CD8-positive, alpha-beta memory T cell (primary cell): ENCODE measurements around the gene SPATA31E1. TPM values are rescaled to one million over a fixed set of nuclear protein-coding genes. Genes with fewer than 3 reads are reported as not detected.
"Not testable (repeated sequence)": the region's sequence is repeated elsewhere in the genome, so short reads cannot be mapped to it uniquely, and the experiment has no call there.

ENCODE experiments used
- CTCF ChIA-PET: fragments of 350-600 bp; sonication (Branson Sonifier 250); formaldehyde crosslinking; loops from one replicate; lab custom pipeline; 2021; ENCODE audit warnings: antibody characterized with exemption; lab: Charles Lee
- POLR2A ChIA-PET: fragments of 350-600 bp; sonication (Branson Sonifier 250); formaldehyde crosslinking; loops from one replicate; lab custom pipeline; 2021; ENCODE audit warnings: antibody characterized with exemption; lab: Charles Lee
- DNase-seq, 5 donors: peaks; one replicate each; pipeline versions ENCODE4 v3.0.0 to v3.0.0-alpha.2; 2020 to 2022; ENCODE audit warnings: mixed read lengths in 1 of 5
- H3K27ac ChIP-seq: one replicate; pipeline ENCODE4 v1.7.0; 2013; ENCODE audit warnings: low read depth, mild to moderate bottlenecking, low read length, moderate library complexity
- H3K27me3 ChIP-seq: 2 replicates; pipeline ENCODE4 v1.7.0; 2013; ENCODE audit warnings: low read length, mild to moderate bottlenecking; ENCODE audit not compliant: insufficient read depth, poor library complexity, severe bottlenecking
- H3K36me3 ChIP-seq: 2 replicates; pipeline ENCODE4 v1.7.0; 2013; ENCODE audit warnings: mild to moderate bottlenecking, low read length, moderate library complexity; ENCODE audit not compliant: insufficient read depth
- H3K4me1 ChIP-seq: 2 replicates; pipeline ENCODE4 v1.7.0; 2013; ENCODE audit warnings: mild to moderate bottlenecking, low read length, moderate library complexity; ENCODE audit not compliant: insufficient read depth
- H3K4me3 ChIP-seq: 2 replicates; pipeline ENCODE4 v1.7.0; 2013; ENCODE audit warnings: mild to moderate bottlenecking, low read length
- H3K9me3 ChIP-seq: 2 replicates; pipeline ENCODE4 v1.7.0; 2013; ENCODE audit warnings: mild to moderate bottlenecking, low read length
- H3K27ac Mint-ChIP-seq, 8 donors: one replicate each; pipeline ENCODE4 v1.8.0; 2020 to 2021; ENCODE audit warnings: mixed read lengths in 8 of 8, mild to moderate bottlenecking in 6 of 8, inconsistent platforms in 3 of 8, moderate library complexity in 3 of 8
- H3K27me3 Mint-ChIP-seq, 2 donors: one replicate each; pipeline ENCODE4 v1.8.0; 2020 to 2021; ENCODE audit warnings: mixed read lengths in 2 of 2, mild to moderate bottlenecking in 1 of 2, moderate library complexity in 1 of 2
- H3K36me3 Mint-ChIP-seq, 3 donors: one replicate each; pipeline ENCODE4 v1.8.0; 2020 to 2021; ENCODE audit warnings: mixed read lengths in 3 of 3, inconsistent platforms in 1 of 3, mild to moderate bottlenecking in 1 of 3
- H3K4me1 Mint-ChIP-seq, 3 donors: one replicate each; pipeline ENCODE4 v1.8.0; 2020 to 2021; ENCODE audit warnings: mixed read lengths in 3 of 3, inconsistent platforms in 1 of 3, mild to moderate bottlenecking in 1 of 3
- H3K4me3 Mint-ChIP-seq, 7 donors: one replicate each; pipeline ENCODE4 v1.8.0; 2020 to 2021; ENCODE audit warnings: mixed read lengths in 7 of 7, mild to moderate bottlenecking in 6 of 7, moderate library complexity in 4 of 7, inconsistent platforms in 2 of 7
- H3K9me3 Mint-ChIP-seq, 5 donors: one replicate each; pipeline ENCODE4 v1.8.0; 2020 to 2022; ENCODE audit warnings: mixed read lengths in 5 of 5, mild to moderate bottlenecking in 3 of 5, moderate library complexity in 2 of 5, inconsistent platforms in 1 of 5
- polyA plus RNA-seq: library from polyadenylated mRNA; unstranded; fragments of 300-500 nt; fragmentation: Illumina TruSeq; gene quantifications from one replicate; pipeline ENCODE4 v1.2.3, GENCODE V29; 2021
- total RNA-seq, 2 experiments: library from RNA; stranded (reverse); gene quantifications; one replicate each; pipeline ENCODE4 v1.2.3, GENCODE V29; 2021

The SPATA31E1 gene
- total and polyA plus RNA-seq, 3 experiments from 2014 or later: not detected

DNA sequence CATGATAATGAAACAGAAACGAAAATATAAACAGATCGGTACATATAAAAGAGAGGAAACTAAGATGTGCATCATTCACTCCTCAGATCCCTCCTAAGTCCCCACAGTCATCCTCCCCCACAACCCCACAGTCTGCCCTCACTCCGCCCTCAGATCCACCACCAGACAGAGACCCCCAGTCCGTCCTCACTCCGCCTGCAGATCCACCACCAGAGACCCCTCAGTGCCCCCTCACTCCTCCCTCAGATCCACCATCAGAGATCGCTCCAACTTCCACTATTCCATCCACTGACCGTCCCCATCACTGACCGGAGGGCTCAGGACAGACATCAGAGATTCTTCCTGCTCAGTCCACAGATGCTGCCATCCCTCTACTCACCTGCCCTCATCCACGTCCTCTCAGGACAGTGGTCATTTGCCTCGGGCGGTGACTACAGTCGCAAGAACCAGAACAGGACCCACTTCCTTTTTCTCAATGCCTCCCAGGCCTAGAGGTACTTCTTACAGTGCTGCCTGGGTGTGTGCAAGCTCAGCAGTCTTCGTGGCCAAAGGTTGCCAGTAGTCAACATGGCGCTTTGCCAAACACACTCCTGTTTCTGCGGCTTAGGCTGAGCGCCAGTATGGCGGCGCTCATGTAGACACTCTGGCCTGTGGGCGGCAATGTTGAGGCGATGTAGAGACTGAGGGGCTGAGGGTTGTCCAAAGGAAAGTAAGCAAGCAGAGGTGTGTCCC, 26.8 kb downstream of the SPATA31E1 start:
- Histone ChIP-seq H3K36me3 (no peaks in the 10 kb centered on the region), H3K9me3 (no peaks in the 10 kb centered on the region), H3K27me3 (no peaks in the 10 kb centered on the region), H3K4me3 (no peak overlapping the region), H3K27ac (no peak overlapping the region), H3K4me1 (no peaks in the 10 kb centered on the region)
- no peak for DNase-seq
- ChIA-PET POLR2A (no interaction called here), CTCF (no interaction called here)
- Mint-ChIP-seq H3K27ac (no peak overlapping the region), H3K4me1 (no peaks in the 10 kb centered on the region), H3K9me3 (peaks cover 0 to 11% (median 7%) of the 10 kb centered on the region in 5 donors), H3K27me3 (peaks cover 0 to 5% of the 10 kb centered on the region in 2 donors), H3K4me3 (no peak overlapping the region), H3K36me3 (no peaks in the 10 kb centered on the region)

DNA sequence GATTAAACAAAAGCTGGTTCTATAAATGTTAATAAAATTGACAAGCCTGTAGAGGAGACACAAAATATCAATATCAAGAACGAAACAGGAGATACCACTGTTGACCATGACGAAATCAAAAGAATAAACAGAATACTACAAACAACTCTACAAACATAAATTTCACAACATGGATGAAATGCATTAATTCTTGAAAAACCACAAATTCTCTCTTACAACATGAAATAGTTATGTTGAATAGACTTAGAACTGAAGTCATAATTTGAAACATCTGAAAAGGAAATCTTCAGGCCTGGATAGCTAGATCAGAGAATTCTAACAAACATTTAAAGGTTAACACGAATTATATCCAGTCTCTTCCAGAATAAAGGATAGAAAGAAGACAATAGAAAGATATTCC, 28.1 kb downstream of the SPATA31E1 start:
- Mint-ChIP-seq H3K27me3 (peaks cover 0 to 5% of the 10 kb centered on the region in 2 donors), H3K4me3 (no peak overlapping the region), H3K9me3 (peaks cover 0 to 8% (median 2%) of the 10 kb centered on the region in 5 donors), H3K4me1 (no peaks in the 10 kb centered on the region), H3K36me3 (no peaks in the 10 kb centered on the region), H3K27ac (no peak overlapping the region)
- Histone ChIP-seq H3K27ac (no peak overlapping the region), H3K27me3 (no peaks in the 10 kb centered on the region), H3K36me3 (no peaks in the 10 kb centered on the region), H3K4me3 (no peak overlapping the region), H3K4me1 (no peaks in the 10 kb centered on the region), H3K9me3 (no peaks in the 10 kb centered on the region)
- ChIA-PET POLR2A (no interaction called here), CTCF (no interaction called here)
- no peak for DNase-seq

DNA sequence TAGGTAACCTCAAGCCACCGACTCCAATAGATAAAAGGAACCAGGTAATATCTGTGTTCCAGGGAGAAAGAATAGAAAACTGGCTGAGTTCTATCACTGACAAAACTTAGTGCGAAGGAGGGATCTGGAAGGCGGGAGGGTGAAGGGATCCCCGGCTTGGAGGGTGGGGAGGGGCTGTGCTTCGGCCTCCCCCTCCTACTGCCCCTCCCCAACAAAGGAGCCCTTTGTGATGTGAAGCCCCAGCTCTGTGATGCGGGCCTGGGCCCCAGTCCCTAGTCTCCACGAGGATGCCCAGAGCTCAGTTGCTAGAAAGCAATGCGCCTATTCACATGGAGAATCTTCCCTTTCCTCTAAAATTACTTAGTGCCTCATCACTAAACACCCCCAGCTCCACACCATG, 35.0 kb downstream of the SPATA31E1 start, which contains the start of gene SPATA31C1:
SPATA31C1 (plus strand) TSS at position 301 of the 400 bp plus-strand sequence.
- CTCF ChIA-PET: not testable (repeated sequence)

GRCh38 chr9:87919013-87919412, 36.3 kb downstream of the SPATA31E1 start:
- H3K4me3 Mint-ChIP-seq, H3K27ac Mint-ChIP-seq, DNase-seq, H3K9me3 ChIP-seq, H3K36me3 ChIP-seq, H3K4me1 Mint-ChIP-seq, H3K9me3 Mint-ChIP-seq, H3K27me3 Mint-ChIP-seq, H3K27me3 ChIP-seq, H3K27ac ChIP-seq, POLR2A ChIA-PET, H3K36me3 Mint-ChIP-seq, CTCF ChIA-PET, H3K4me3 ChIP-seq, H3K4me1 ChIP-seq: not testable (repeated sequence)

More for the DNA sequence above, 35.0 kb downstream of the SPATA31E1 start, which contains the start of gene SPATA31C1:
- H3K9me3 Mint-ChIP-seq, H3K4me1 ChIP-seq, H3K36me3 Mint-ChIP-seq, H3K27ac Mint-ChIP-seq, H3K4me1 Mint-ChIP-seq, H3K4me3 ChIP-seq, H3K27me3 ChIP-seq, DNase-seq, H3K36me3 ChIP-seq, H3K27ac ChIP-seq, H3K9me3 ChIP-seq, H3K4me3 Mint-ChIP-seq, POLR2A ChIA-PET, H3K27me3 Mint-ChIP-seq: not testable (repeated sequence)

DNA sequence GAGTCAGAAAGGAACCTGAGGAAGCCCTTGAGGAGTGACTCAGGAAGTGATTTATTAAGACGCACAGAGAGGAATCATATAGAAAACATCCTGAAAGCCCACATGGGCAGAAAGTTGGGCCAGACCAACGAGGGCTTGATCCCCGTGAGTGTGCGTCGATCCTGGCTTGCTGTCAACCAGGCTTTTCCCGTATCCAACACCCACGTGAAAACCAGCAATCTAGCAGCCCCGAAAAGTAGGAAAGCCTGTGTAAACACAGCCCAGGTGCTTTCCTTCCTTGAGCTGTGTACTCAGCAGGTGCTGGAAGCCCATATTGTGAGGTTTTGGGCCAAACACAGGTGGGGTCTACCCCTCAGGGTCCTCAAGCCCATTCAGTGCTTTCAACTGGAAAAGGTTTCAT, 38.9 kb downstream of the SPATA31E1 start:
- H3K36me3 Mint-ChIP-seq, CTCF ChIA-PET, H3K27ac Mint-ChIP-seq, H3K27me3 Mint-ChIP-seq, H3K9me3 Mint-ChIP-seq, H3K9me3 ChIP-seq, H3K4me3 ChIP-seq, DNase-seq, H3K4me1 Mint-ChIP-seq, H3K27ac ChIP-seq, H3K36me3 ChIP-seq, H3K27me3 ChIP-seq, H3K4me3 Mint-ChIP-seq, POLR2A ChIA-PET, H3K4me1 ChIP-seq: not testable (repeated sequence)

DNA sequence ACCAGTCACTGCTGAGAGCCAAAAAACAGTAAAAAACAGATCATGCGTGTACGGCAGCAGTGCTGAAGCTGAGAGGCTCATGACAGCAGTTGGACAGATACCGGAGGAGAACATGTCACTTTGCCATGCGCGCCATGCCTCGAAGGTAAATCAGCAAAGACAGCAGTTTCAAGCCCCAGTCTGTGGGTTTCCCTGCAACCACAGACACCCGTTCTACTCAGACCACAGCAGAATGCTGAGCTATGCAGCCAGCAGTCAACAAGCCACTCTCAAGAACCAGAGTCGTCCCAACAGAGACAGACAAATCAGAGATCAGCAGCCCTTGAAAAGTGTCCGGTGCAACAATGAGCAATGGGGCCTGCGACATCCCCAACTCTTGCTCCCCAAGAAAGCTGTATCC, 40.3 kb downstream of the SPATA31E1 start:
- H3K9me3 ChIP-seq, H3K9me3 Mint-ChIP-seq, H3K27me3 ChIP-seq, H3K4me3 ChIP-seq, DNase-seq, H3K27ac ChIP-seq, H3K27me3 Mint-ChIP-seq, H3K4me1 Mint-ChIP-seq, H3K36me3 ChIP-seq, POLR2A ChIA-PET, CTCF ChIA-PET, H3K4me1 ChIP-seq, H3K4me3 Mint-ChIP-seq, H3K36me3 Mint-ChIP-seq, H3K27ac Mint-ChIP-seq: not testable (repeated sequence)

DNA sequence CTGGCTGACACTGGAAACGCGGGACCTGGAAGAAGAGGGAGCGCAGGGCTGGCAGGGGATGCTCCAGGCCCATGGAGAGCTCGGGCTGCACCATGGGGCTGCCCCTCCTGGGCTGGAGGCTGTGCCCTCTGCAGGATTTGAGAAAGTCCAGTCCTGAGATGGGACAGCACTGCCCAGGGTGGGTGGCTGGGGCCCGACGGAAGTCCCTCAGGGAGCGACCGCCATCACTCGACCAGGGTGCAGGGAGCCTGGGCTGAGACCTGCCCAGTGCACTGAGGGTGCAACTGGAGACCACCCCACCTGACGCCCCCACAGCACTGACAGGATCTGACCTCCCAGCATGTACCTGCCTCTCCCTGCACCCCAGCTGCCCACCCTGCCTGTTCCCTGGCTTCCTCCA, 42.2 kb downstream of the SPATA31E1 start:
- POLR2A ChIA-PET, H3K27me3 ChIP-seq, H3K36me3 Mint-ChIP-seq, H3K9me3 Mint-ChIP-seq, H3K36me3 ChIP-seq, H3K27me3 Mint-ChIP-seq, H3K27ac ChIP-seq, H3K27ac Mint-ChIP-seq, H3K9me3 ChIP-seq, DNase-seq, H3K4me3 ChIP-seq, H3K4me3 Mint-ChIP-seq, H3K4me1 ChIP-seq, H3K4me1 Mint-ChIP-seq, CTCF ChIA-PET: not testable (repeated sequence)

- H3K4me3 ChIP-seq, H3K27ac Mint-ChIP-seq, H3K27me3 ChIP-seq, H3K36me3 ChIP-seq, H3K27me3 Mint-ChIP-seq, CTCF ChIA-PET, H3K4me3 Mint-ChIP-seq, H3K4me1 ChIP-seq, H3K9me3 Mint-ChIP-seq, H3K27ac ChIP-seq, DNase-seq, H3K9me3 ChIP-seq, H3K36me3 Mint-ChIP-seq, POLR2A ChIA-PET, H3K4me1 Mint-ChIP-seq: not testable (repeated sequence)
These were observed 46.5 kb downstream of the SPATA31E1 start for GRCh38 chr9:87929152-87929551.
